Measurements from ENCODE around the gene PREPL. TPM values are rescaled to one million over a fixed set of nuclear protein-coding genes. Genes with fewer than 3 reads are reported as not detected.

Gene PREPL
- total and polyA plus RNA-seq, 2 of the 4 experiments (the other 2 are of a cell fraction): 27.6 to 39.6 TPM

DNA sequence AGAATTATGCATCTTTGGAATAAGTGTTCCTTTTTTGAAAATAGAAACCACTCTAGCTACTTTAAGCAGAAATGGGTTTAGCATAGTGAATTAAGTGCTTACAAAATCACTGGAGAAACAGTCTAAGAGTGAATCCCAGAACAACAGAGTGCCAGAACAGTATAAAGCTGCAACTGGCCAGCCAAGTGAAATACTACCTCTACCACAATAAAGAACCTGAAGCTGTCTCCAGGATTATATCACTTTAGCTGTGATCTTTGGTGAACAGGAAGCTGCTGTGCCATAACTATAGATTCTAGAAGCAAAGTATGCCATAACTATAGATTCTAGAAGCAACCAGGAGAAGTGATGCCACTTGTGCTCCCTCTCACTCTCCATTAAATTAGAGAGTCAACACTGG is 8.1 kb upstream of the PREPL start:
- Histone ChIP-seq H3K9me3 (ENCODE audit: control insufficient read depth, insufficient read depth, low read length) (no peaks in the 10 kb centered on the region), H3K23ac (ENCODE audit: low read depth, low read length) (no peak overlapping the region), H2AFZ (replicated peaks; ENCODE audit: low read length, poor library complexity) (no peak overlapping the region), H2AK9ac (replicated peaks; ENCODE audit: low read depth, low read length, poor library complexity) (no peak overlapping the region), H4K91ac (ENCODE audit: insufficient read depth, low read depth, low read length) (no peak overlapping the region), H2AK5ac (ENCODE audit: low read depth, low read length) (no peak overlapping the region), H3K4me3 (ENCODE audit: insufficient read depth, low read depth, low read length) (no peak overlapping the region), H2BK5ac (ENCODE audit: low read depth, low read length, poor library complexity, severe bottlenecking) (no peak overlapping the region), H3K18ac (ENCODE audit: low read depth, low read length) (no peak overlapping the region), H3K4me2 (ENCODE audit: low read depth, low read length) (no peak overlapping the region), H3K79me1 (ENCODE audit: low read depth in 1 of 2, low read length in 2 of 2) (no peaks in the 10 kb centered on the region; a peak in 1 of 4 replicates), H3K36me3 (ENCODE audit: control insufficient read depth, insufficient read depth, low read length) (no peaks in the 10 kb centered on the region), H2BK120ac (ENCODE audit: low read depth, low read length) (no peak overlapping the region), H4K20me1 (ENCODE audit: insufficient read depth, low read length) (no peaks in the 10 kb centered on the region), H3K4ac (ENCODE audit: low read depth, low read length) (no peak overlapping the region), H3K9me1 (ENCODE audit: insufficient read depth, low read length) (no peaks in the 10 kb centered on the region), H3K27me3 (ENCODE audit: control insufficient read depth, insufficient read depth, low read length) (no peaks in the 10 kb centered on the region), H3K4me1 (ENCODE audit: control insufficient read depth, insufficient read depth, low read length) (no peaks in the 10 kb centered on the region), H4K5ac (ENCODE audit: low read depth, low read length) (no peak overlapping the region), H2BK15ac (ENCODE audit: low read depth, low read length) (no peak overlapping the region), H3K27ac (ENCODE audit: insufficient read depth, low read length) (no peak overlapping the region), H3K56ac (ENCODE audit: extremely low read depth, insufficient read depth, low read length) (no peak overlapping the region), H2BK20ac (ENCODE audit: low read depth, low read length) (no peak overlapping the region), H3K9ac (ENCODE audit: low read depth, low read length) (no peak overlapping the region), H3K14ac (replicated peaks; ENCODE audit: low read depth, low read length) (no peak overlapping the region), H4K8ac (ENCODE audit: low read depth in 2 of 2, low read length in 2 of 2) (no peak overlapping the region)
- no peak for ATAC-seq (ENCODE audit: low read depth)
- ChIA-PET CTCF (no interaction called here), POLR2A (ENCODE audit: unreplicated experiment) (no interaction called here)
- intact Hi-C loops (cut with micrococcal nuclease) (loop anchor here (10.0 kb wide), 1 partner anchor 285 kb away; no protein-coding TSS in a partner anchor), dilution Hi-C loops (cut with HindIII; ENCODE audit: low sequenced_read_pairs, unreplicated experiment) (no loop called here), in situ Hi-C loops (cut with MboI; ENCODE audit: low sequenced_read_pairs) (no loop called here)
- TF ChIP-seq MAZ (IDR thresholded peaks at IDR 0.05; ENCODE audit: borderline replicate concordance, low read depth, low read length) (no peak), RCOR1 (IDR thresholded peaks at IDR 0.05; ENCODE audit: insufficient replicate concordance, low read length) (no peak), CEBPB (IDR thresholded peaks at IDR 0.05; ENCODE audit: low read depth, low read length) (no peak), FOS (IDR thresholded peaks at IDR 0.05; ENCODE audit: low read depth, low read length) (no peak), POLR2A (IDR thresholded peaks at IDR 0.05; ENCODE audit: low read depth, low read length) (no peak), RAD21 (IDR thresholded peaks at IDR 0.05; ENCODE audit: low read length) (no peak), MAFK (IDR thresholded peaks at IDR 0.05; ENCODE audit: low read depth, low read length) (no peak), SMC3 (IDR thresholded peaks at IDR 0.05; ENCODE audit: low read depth, low read length) (no peak), RFX5 (IDR thresholded peaks at IDR 0.05; ENCODE audit: low read depth, low read length) (no peak), BHLHE40 (IDR thresholded peaks at IDR 0.05; ENCODE audit: low read depth, low read length) (no peak)
- TF ChIP-seq, protein P1, sequence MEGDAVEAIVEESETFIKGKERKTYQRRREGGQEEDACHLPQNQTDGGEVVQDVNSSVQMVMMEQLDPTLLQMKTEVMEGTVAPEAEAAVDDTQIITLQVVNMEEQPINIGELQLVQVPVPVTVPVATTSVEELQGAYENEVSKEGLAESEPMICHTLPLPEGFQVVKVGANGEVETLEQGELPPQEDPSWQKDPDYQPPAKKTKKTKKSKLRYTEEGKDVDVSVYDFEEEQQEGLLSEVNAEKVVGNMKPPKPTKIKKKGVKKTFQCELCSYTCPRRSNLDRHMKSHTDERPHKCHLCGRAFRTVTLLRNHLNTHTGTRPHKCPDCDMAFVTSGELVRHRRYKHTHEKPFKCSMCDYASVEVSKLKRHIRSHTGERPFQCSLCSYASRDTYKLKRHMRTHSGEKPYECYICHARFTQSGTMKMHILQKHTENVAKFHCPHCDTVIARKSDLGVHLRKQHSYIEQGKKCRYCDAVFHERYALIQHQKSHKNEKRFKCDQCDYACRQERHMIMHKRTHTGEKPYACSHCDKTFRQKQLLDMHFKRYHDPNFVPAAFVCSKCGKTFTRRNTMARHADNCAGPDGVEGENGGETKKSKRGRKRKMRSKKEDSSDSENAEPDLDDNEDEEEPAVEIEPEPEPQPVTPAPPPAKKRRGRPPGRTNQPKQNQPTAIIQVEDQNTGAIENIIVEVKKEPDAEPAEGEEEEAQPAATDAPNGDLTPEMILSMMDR (conservative IDR thresholded peaks at IDR 0.05; ENCODE audit: low read depth, low read length): no peak
- TF ChIP-seq, protein P2, sequence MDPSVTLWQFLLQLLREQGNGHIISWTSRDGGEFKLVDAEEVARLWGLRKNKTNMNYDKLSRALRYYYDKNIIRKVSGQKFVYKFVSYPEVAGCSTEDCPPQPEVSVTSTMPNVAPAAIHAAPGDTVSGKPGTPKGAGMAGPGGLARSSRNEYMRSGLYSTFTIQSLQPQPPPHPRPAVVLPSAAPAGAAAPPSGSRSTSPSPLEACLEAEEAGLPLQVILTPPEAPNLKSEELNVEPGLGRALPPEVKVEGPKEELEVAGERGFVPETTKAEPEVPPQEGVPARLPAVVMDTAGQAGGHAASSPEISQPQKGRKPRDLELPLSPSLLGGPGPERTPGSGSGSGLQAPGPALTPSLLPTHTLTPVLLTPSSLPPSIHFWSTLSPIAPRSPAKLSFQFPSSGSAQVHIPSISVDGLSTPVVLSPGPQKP (IDR thresholded peaks at IDR 0.05; ENCODE audit: borderline replicate concordance, low read depth, low read length): no peak
- TF ChIP-seq, protein P3, sequence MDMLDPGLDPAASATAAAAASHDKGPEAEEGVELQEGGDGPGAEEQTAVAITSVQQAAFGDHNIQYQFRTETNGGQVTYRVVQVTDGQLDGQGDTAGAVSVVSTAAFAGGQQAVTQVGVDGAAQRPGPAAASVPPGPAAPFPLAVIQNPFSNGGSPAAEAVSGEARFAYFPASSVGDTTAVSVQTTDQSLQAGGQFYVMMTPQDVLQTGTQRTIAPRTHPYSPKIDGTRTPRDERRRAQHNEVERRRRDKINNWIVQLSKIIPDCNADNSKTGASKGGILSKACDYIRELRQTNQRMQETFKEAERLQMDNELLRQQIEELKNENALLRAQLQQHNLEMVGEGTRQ (IDR thresholded peaks at IDR 0.05; ENCODE audit: low read depth, low read length): no peak
- no peak for DNase-seq
- BruUV-seq (replicated peaks): no TSS peak

Measured in IMR-90 (cell line).